ENCODE data around the gene GTF2H2. TPM values are rescaled to one million over a fixed set of nuclear protein-coding genes. Genes with fewer than 3 reads are reported as not detected.
"Not testable (repeated sequence)": the region's sequence is repeated elsewhere in the genome, so short reads cannot be mapped to it uniquely, and the experiment has no call there.

Gene GTF2H2
- total RNA-seq, 1 donor from 2014 or later: 22.3 TPM

GRCh38 chr5:71013575-71013974, 53.9 kb downstream of the GTF2H2 start:
- intact Hi-C loops (cut with micrococcal nuclease): no loop called here

- intact Hi-C loops (cut with micrococcal nuclease): no loop called here
These were observed 56.2 kb downstream of the GTF2H2 start for GRCh38 chr5:71011194-71011792.

GRCh38 chr5:71006983-71007382, 60.5 kb downstream of the GTF2H2 start:
- intact Hi-C loops (cut with micrococcal nuclease): not testable (repeated sequence)

Other genes starting within 250 kb of the GTF2H2 start
- 3.0 and 5.0 TPM in 2 replicates for gene SERF1A, start 167.0 kb downstream of the GTF2H2 start, total RNA-seq
- gene SMN1, start 142.6 kb downstream of the GTF2H2 start, total RNA-seq: 40.6 and 42.6 TPM in 2 replicates
- gene NAIP, start 42.3 kb downstream of the GTF2H2 start, total RNA-seq: 13.1 and 14.0 TPM in 2 replicates

Measured in T-helper 2 cell treated with Interferon-gamma antibody and Interleukin-4, amounts not matched to agents 100 ng/mL and 5 ng/mL, for 36 hours (primary cell).